ENCODE data around the gene NXPH4.

Gene NXPH4

GRCh38 chr12:57219205-57219992 is 2.8 kb downstream of the NXPH4 start:
- DNase-seq (ENCODE audit: low spot score) = no peak

- no peak for DNase-seq (ENCODE audit: low spot score)
Measured at GRCh38 chr12:57219993-57220754, 3.6 kb downstream of the NXPH4 start.

- no peak for DNase-seq (ENCODE audit: low spot score)
Measured at GRCh38 chr12:57220770-57221168, 4.2 kb downstream of the NXPH4 start.

GRCh38 chr12:57221169-57221917 is 4.7 kb downstream of the NXPH4 start:
- DNase-seq (ENCODE audit: low spot score) = no peak

- DNase-seq (ENCODE audit: low spot score) = no peak
Measured at GRCh38 chr12:57222286-57223190, 5.9 kb downstream of the NXPH4 start.

GRCh38 chr12:57223191-57224165 is 6.9 kb downstream of the NXPH4 start:
- DNase-seq (ENCODE audit: low spot score) = no peak

- no peak for DNase-seq (ENCODE audit: low spot score)
Measured at GRCh38 chr12:57224278-57224972, 7.8 kb downstream of the NXPH4 start.

- no peak for DNase-seq (ENCODE audit: low spot score)
Measured at GRCh38 chr12:57224973-57225679, 8.5 kb downstream of the NXPH4 start.

- DNase-seq (ENCODE audit: low spot score) = no peak
Measured at GRCh38 chr12:57225680-57226210, 9.2 kb downstream of the NXPH4 start.

- no peak for DNase-seq (ENCODE audit: low spot score)
Measured at GRCh38 chr12:57226588-57227314, 10.2 kb downstream of the NXPH4 start.

GRCh38 chr12:57227315-57228115 is 10.9 kb downstream of the NXPH4 start:
- DNase-seq (ENCODE audit: low spot score) = no peak

- DNase-seq (ENCODE audit: low spot score) = no peak
Measured at GRCh38 chr12:57229046-57229633, 12.5 kb downstream of the NXPH4 start.

GRCh38 chr12:57229634-57230380 is 13.2 kb downstream of the NXPH4 start, which contains the start of gene SHMT2:
TSS of gene SHMT2 (plus strand) at chr12:57229711. CDS start at chr12:57229779, 68 bp downstream.
- DNase-seq (ENCODE audit: low spot score) = peak; percentile 94

- no peak for DNase-seq (ENCODE audit: low spot score)
Measured at GRCh38 chr12:57230381-57231155, 14.0 kb downstream of the NXPH4 start.

Measured in putamen (tissue), 1 donor.